OCI-LY7 (cell line): ENCODE measurements around the gene HTRA2.

Experiments used
- EZH2phosphoT487 ChIP-seq: fragments of 200-600 bp; sonication (generic); IDR thresholded peaks from 2 replicates; pipeline ENCODE4 v1.6.1; 2018; ENCODE audit warnings: low read depth, borderline replicate concordance, mild to moderate bottlenecking, mixed run types, antibody characterized with exemption, low read length, moderate library complexity, mixed read lengths
- TF ChIP-seq, protein P1 (sequence below): fragments of 200-600 bp; sonication (generic); conservative IDR thresholded peaks from 2 replicates; pipeline ENCODE4 v1.5.1; 2014; ENCODE audit warnings: mild to moderate bottlenecking, antibody characterized with exemption, low read length, moderate library complexity, mixed read lengths

DNA sequence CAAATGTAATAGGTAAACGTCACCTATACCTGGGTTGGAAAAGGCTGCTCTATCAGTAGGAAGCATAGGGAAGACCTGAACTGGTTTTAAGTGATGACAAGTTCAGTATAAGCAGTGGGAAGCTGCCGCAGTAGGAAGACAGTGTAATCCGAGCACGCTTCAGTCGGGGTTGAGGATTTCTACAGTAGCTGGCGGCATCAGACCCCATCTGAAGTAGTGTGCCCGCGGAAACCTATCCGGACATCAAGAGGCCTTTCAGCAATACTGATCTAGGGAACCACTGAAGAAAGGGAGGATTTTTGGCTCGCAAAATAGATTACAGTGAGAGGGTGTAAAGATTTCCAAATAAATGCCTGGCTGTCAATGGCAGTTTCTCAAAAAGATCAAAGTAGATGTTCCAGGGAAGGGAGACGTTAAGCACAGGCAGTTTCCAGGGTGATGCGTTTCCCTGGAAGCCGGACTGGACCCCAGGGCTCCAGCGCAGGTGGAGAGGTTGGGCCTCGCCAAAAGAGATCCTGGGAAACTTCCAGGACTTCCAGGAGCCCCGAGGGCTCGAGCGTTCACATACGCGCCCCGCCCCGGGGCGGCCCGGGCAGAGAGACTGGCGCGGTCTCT is 18.7 kb downstream of the HTRA2 start:
- TF ChIP-seq, protein P1, sequence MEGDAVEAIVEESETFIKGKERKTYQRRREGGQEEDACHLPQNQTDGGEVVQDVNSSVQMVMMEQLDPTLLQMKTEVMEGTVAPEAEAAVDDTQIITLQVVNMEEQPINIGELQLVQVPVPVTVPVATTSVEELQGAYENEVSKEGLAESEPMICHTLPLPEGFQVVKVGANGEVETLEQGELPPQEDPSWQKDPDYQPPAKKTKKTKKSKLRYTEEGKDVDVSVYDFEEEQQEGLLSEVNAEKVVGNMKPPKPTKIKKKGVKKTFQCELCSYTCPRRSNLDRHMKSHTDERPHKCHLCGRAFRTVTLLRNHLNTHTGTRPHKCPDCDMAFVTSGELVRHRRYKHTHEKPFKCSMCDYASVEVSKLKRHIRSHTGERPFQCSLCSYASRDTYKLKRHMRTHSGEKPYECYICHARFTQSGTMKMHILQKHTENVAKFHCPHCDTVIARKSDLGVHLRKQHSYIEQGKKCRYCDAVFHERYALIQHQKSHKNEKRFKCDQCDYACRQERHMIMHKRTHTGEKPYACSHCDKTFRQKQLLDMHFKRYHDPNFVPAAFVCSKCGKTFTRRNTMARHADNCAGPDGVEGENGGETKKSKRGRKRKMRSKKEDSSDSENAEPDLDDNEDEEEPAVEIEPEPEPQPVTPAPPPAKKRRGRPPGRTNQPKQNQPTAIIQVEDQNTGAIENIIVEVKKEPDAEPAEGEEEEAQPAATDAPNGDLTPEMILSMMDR, result no peak
- no peak for TF ChIP-seq EZH2phosphoT487
